OCI-LY1 (cell line): ENCODE results near the gene ACTN2.

Source experiments
- CTCF ChIP-seq: fragments of 200-600 bp; sonication (generic), shearing (Covaris generic); IDR thresholded peaks from 2 replicates; pipeline ENCODE4 v1.5.1; 2017; ENCODE audit warnings: mild to moderate bottlenecking, antibody characterized with exemption, low read length, moderate library complexity, mixed read lengths
- EZH2 ChIP-seq: fragments of 200-600 bp; sonication (generic), shearing (Covaris generic); IDR thresholded peaks from 2 replicates; pipeline ENCODE4 v1.8.0; 2017; ENCODE audit warnings: borderline replicate concordance, mixed run types, mild to moderate bottlenecking, antibody characterized with exemption, low read length, moderate library complexity, mixed read lengths

- TF ChIP-seq CTCF (no peak), EZH2 (no peak)
Measured at GRCh38 chr1:236670060-236670459, 16.2 kb upstream of the ACTN2 start.
